Measurements from ENCODE around the gene DPYSL4.
A peak's percentile ranks its signal among the peaks of the same experiment; 100 is the strongest.

DPYSL4 gene

GRCh38 chr10:132233501-132234085 lies 46.8 kb downstream of the DPYSL4 start:
- Histone ChIP-seq H3K36me3 (ENCODE audit: control insufficient read depth in 2 of 2, insufficient read depth in 2 of 2, low read length in 2 of 2) (no peaks in the 10 kb centered on the region), H3K27ac (ENCODE audit: low read length) (no peak overlapping the region)

GRCh38 chr10:132234860-132235259 lies 48.1 kb downstream of the DPYSL4 start:
- no peaks in the 10 kb centered on the region for H3K9me3 ChIP-seq (ENCODE audit: control insufficient read depth in 2 of 2, low read length in 2 of 2)
- no peaks in the 10 kb centered on the region for H3K36me3 ChIP-seq (ENCODE audit: control insufficient read depth in 2 of 2, insufficient read depth in 2 of 2, low read length in 2 of 2)
- H3K4me3 ChIP-seq (ENCODE audit: low read length in 2 of 2): no peak overlapping the region
- no peak overlapping the region for H3K9ac ChIP-seq (ENCODE audit: low read length in 2 of 2)
- no peaks in the 10 kb centered on the region for H3K27me3 ChIP-seq (ENCODE audit: control insufficient read depth in 1 of 2, insufficient read depth in 2 of 2, low read length in 2 of 2)
- H3K4me1 ChIP-seq (ENCODE audit: control insufficient read depth, insufficient read depth, low read length): peaks cover 16% of the 10 kb centered on the region
- H3K27ac ChIP-seq (ENCODE audit: low read length): no peak overlapping the region

More at GRCh38 chr10:132233501-132234085, 46.8 kb downstream of the DPYSL4 start:
- H3K27me3 ChIP-seq (ENCODE audit: control insufficient read depth in 1 of 2, insufficient read depth in 2 of 2, low read length in 2 of 2): no peaks in the 10 kb centered on the region
- no peak overlapping the region for H3K4me3 ChIP-seq (ENCODE audit: low read length in 2 of 2)
- peaks cover 12% of the 10 kb centered on the region for H3K4me1 ChIP-seq (ENCODE audit: control insufficient read depth, insufficient read depth, low read length)
- H3K9ac ChIP-seq (ENCODE audit: low read length in 2 of 2): no peak overlapping the region
- no peaks in the 10 kb centered on the region for H3K9me3 ChIP-seq (ENCODE audit: control insufficient read depth in 2 of 2, low read length in 2 of 2)

- Histone ChIP-seq H3K9ac (ENCODE audit: low read length in 2 of 2) (no peak overlapping the region), H3K27me3 (ENCODE audit: control insufficient read depth in 1 of 2, insufficient read depth in 2 of 2, low read length in 2 of 2) (no peaks in the 10 kb centered on the region), H3K4me1 (ENCODE audit: control insufficient read depth, insufficient read depth, low read length) (peaks cover 11% of the 10 kb centered on the region), H3K4me3 (ENCODE audit: low read length in 2 of 2) (no peak overlapping the region), H3K36me3 (ENCODE audit: control insufficient read depth in 2 of 2, insufficient read depth in 2 of 2, low read length in 2 of 2) (no peaks in the 10 kb centered on the region), H3K27ac (ENCODE audit: low read length) (no peak overlapping the region), H3K9me3 (ENCODE audit: control insufficient read depth in 2 of 2, low read length in 2 of 2) (no peaks in the 10 kb centered on the region)
Measured at GRCh38 chr10:132236161-132236560, 49.4 kb downstream of the DPYSL4 start.

GRCh38 chr10:132236881-132237280 lies 50.1 kb downstream of the DPYSL4 start:
- Histone ChIP-seq H3K36me3 (ENCODE audit: control insufficient read depth in 2 of 2, insufficient read depth in 2 of 2, low read length in 2 of 2) (no peaks in the 10 kb centered on the region), H3K27me3 (ENCODE audit: control insufficient read depth in 1 of 2, insufficient read depth in 2 of 2, low read length in 2 of 2) (no peaks in the 10 kb centered on the region), H3K4me1 (ENCODE audit: control insufficient read depth, insufficient read depth, low read length) (peaks cover 10% of the 10 kb centered on the region), H3K9ac (ENCODE audit: low read length in 2 of 2) (no peak overlapping the region), H3K4me3 (ENCODE audit: low read length in 2 of 2) (no peak overlapping the region), H3K27ac (ENCODE audit: low read length) (no peak overlapping the region), H3K9me3 (ENCODE audit: control insufficient read depth in 2 of 2, low read length in 2 of 2) (no peaks in the 10 kb centered on the region)

GRCh38 chr10:132237396-132237795 lies 50.6 kb downstream of the DPYSL4 start:
- no peaks in the 10 kb centered on the region for H3K9me3 ChIP-seq (ENCODE audit: control insufficient read depth in 2 of 2, low read length in 2 of 2)
- no peaks in the 10 kb centered on the region for H3K27me3 ChIP-seq (ENCODE audit: control insufficient read depth in 1 of 2, insufficient read depth in 2 of 2, low read length in 2 of 2)

GRCh38 chr10:132237871-132238270 lies 51.1 kb downstream of the DPYSL4 start:
- Histone ChIP-seq H3K36me3 (ENCODE audit: control insufficient read depth in 2 of 2, insufficient read depth in 2 of 2, low read length in 2 of 2) (no peaks in the 10 kb centered on the region), H3K9ac (ENCODE audit: low read length in 2 of 2) (no peak overlapping the region), H3K27me3 (ENCODE audit: control insufficient read depth in 1 of 2, insufficient read depth in 2 of 2, low read length in 2 of 2) (no peaks in the 10 kb centered on the region), H3K9me3 (ENCODE audit: control insufficient read depth in 2 of 2, low read length in 2 of 2) (no peaks in the 10 kb centered on the region), H3K4me1 (ENCODE audit: control insufficient read depth, insufficient read depth, low read length) (peaks cover 10% of the 10 kb centered on the region), H3K4me3 (ENCODE audit: low read length in 2 of 2) (no peak overlapping the region), H3K27ac (ENCODE audit: low read length) (no peak overlapping the region)

More at GRCh38 chr10:132237396-132237795, 50.6 kb downstream of the DPYSL4 start:
- Histone ChIP-seq H3K36me3 (ENCODE audit: control insufficient read depth in 2 of 2, insufficient read depth in 2 of 2, low read length in 2 of 2) (no peaks in the 10 kb centered on the region), H3K9ac (ENCODE audit: low read length in 2 of 2) (no peak overlapping the region), H3K4me1 (ENCODE audit: control insufficient read depth, insufficient read depth, low read length) (peaks cover 10% of the 10 kb centered on the region), H3K4me3 (ENCODE audit: low read length in 2 of 2) (no peak overlapping the region), H3K27ac (ENCODE audit: low read length) (no peak overlapping the region)

- peaks cover 10% of the 10 kb centered on the region for H3K4me1 ChIP-seq (ENCODE audit: control insufficient read depth, insufficient read depth, low read length)
Measured at GRCh38 chr10:132238371-132239125, 51.8 kb downstream of the DPYSL4 start.

GRCh38 chr10:132239126-132240031 lies 52.6 kb downstream of the DPYSL4 start:
- no peaks in the 10 kb centered on the region for H3K27me3 ChIP-seq (ENCODE audit: control insufficient read depth in 1 of 2, insufficient read depth in 2 of 2, low read length in 2 of 2)
- H3K4me1 ChIP-seq (ENCODE audit: control insufficient read depth, insufficient read depth, low read length): peaks cover 10% of the 10 kb centered on the region
- H3K9me3 ChIP-seq (ENCODE audit: control insufficient read depth in 2 of 2, low read length in 2 of 2): no peaks in the 10 kb centered on the region
- peak overlapping the region in 1 of 2 donors; percentile 29 for H3K4me3 ChIP-seq (ENCODE audit: low read length in 2 of 2)
- no peaks in the 10 kb centered on the region for H3K36me3 ChIP-seq (ENCODE audit: control insufficient read depth in 2 of 2, insufficient read depth in 2 of 2, low read length in 2 of 2)
- no peak overlapping the region for H3K9ac ChIP-seq (ENCODE audit: low read length in 2 of 2)
- no peak overlapping the region for H3K27ac ChIP-seq (ENCODE audit: low read length)

More at GRCh38 chr10:132238371-132239125, 51.8 kb downstream of the DPYSL4 start:
- Histone ChIP-seq H3K9me3 (ENCODE audit: control insufficient read depth in 2 of 2, low read length in 2 of 2) (no peaks in the 10 kb centered on the region), H3K9ac (ENCODE audit: low read length in 2 of 2) (no peak overlapping the region), H3K4me3 (ENCODE audit: low read length in 2 of 2) (no peak overlapping the region), H3K27ac (ENCODE audit: low read length) (no peak overlapping the region), H3K36me3 (ENCODE audit: control insufficient read depth in 2 of 2, insufficient read depth in 2 of 2, low read length in 2 of 2) (no peaks in the 10 kb centered on the region), H3K27me3 (ENCODE audit: control insufficient read depth in 1 of 2, insufficient read depth in 2 of 2, low read length in 2 of 2) (no peaks in the 10 kb centered on the region)

GRCh38 chr10:132240156-132240555 lies 53.4 kb downstream of the DPYSL4 start:
- H3K4me1 ChIP-seq (ENCODE audit: control insufficient read depth, insufficient read depth, low read length): peaks cover 10% of the 10 kb centered on the region
- H3K9me3 ChIP-seq (ENCODE audit: control insufficient read depth in 2 of 2, low read length in 2 of 2): no peaks in the 10 kb centered on the region
- no peaks in the 10 kb centered on the region for H3K36me3 ChIP-seq (ENCODE audit: control insufficient read depth in 2 of 2, insufficient read depth in 2 of 2, low read length in 2 of 2)
- H3K27me3 ChIP-seq (ENCODE audit: control insufficient read depth in 1 of 2, insufficient read depth in 2 of 2, low read length in 2 of 2): no peaks in the 10 kb centered on the region
- H3K9ac ChIP-seq (ENCODE audit: low read length in 2 of 2): no peak overlapping the region
- no peak overlapping the region for H3K4me3 ChIP-seq (ENCODE audit: low read length in 2 of 2)
- H3K27ac ChIP-seq (ENCODE audit: low read length): no peak overlapping the region

GRCh38 chr10:132240581-132240980 lies 53.8 kb downstream of the DPYSL4 start:
- Histone ChIP-seq H3K9me3 (ENCODE audit: control insufficient read depth in 2 of 2, low read length in 2 of 2) (no peaks in the 10 kb centered on the region), H3K9ac (ENCODE audit: low read length in 2 of 2) (no peak overlapping the region), H3K36me3 (ENCODE audit: control insufficient read depth in 2 of 2, insufficient read depth in 2 of 2, low read length in 2 of 2) (no peaks in the 10 kb centered on the region), H3K27me3 (ENCODE audit: control insufficient read depth in 1 of 2, insufficient read depth in 2 of 2, low read length in 2 of 2) (no peaks in the 10 kb centered on the region), H3K4me1 (ENCODE audit: control insufficient read depth, insufficient read depth, low read length) (peaks cover 10% of the 10 kb centered on the region), H3K27ac (ENCODE audit: low read length) (no peak overlapping the region), H3K4me3 (ENCODE audit: low read length in 2 of 2) (no peak overlapping the region)
